GM12801 (cell line): ENCODE results near the gene RUNX2.

Experiments used
- CTCF ChIP-seq: IDR thresholded peaks from one replicate; pipeline ENCODE4 v1.5.1; 2011; ENCODE audit warnings: control low read depth; ENCODE audit not compliant: insufficient read length; ENCODE audit errors: extremely low read depth

RUNX2 gene

GRCh38 chr6:45584127-45584526 lies 256.0 kb downstream of the RUNX2 start:
- TF ChIP-seq CTCF: no peak

GRCh38 chr6:45586216-45587171 lies 258.4 kb downstream of the RUNX2 start:
- TF ChIP-seq CTCF: no peak

GRCh38 chr6:45587229-45588060 lies 259.3 kb downstream of the RUNX2 start:
- TF ChIP-seq CTCF: no peak

GRCh38 chr6:45589367-45589766 lies 261.2 kb downstream of the RUNX2 start:
- TF ChIP-seq CTCF: no peak

- TF ChIP-seq CTCF: no peak
Observed at GRCh38 chr6:45590226-45590625, 262.1 kb downstream of the RUNX2 start.

- TF ChIP-seq CTCF: no peak
Observed at GRCh38 chr6:45590696-45591184, 262.6 kb downstream of the RUNX2 start.

- TF ChIP-seq CTCF: no peak
Observed at GRCh38 chr6:45591306-45591705, 263.2 kb downstream of the RUNX2 start.
